GM12875 (cell line): ENCODE measurements around the gene SELENOI.
"Not testable (repeated sequence)": the region's sequence is repeated elsewhere in the genome, so short reads cannot be mapped to it uniquely, and the experiment has no call there.

Experiments
- H3K4me3 ChIP-seq: one replicate; pipeline ENCODE4 v1.5.1; 2011; ENCODE audit warnings: low read depth, low read length, control low read depth
- CTCF ChIP-seq: IDR thresholded peaks from 2 replicates; pipeline ENCODE4 v1.5.1; 2011; ENCODE audit warnings: low read depth, mild to moderate bottlenecking, control low read depth, inconsistent platforms, low read length, moderate library complexity, borderline replicate concordance; ENCODE audit not compliant: insufficient read depth

SELENOI gene

DNA sequence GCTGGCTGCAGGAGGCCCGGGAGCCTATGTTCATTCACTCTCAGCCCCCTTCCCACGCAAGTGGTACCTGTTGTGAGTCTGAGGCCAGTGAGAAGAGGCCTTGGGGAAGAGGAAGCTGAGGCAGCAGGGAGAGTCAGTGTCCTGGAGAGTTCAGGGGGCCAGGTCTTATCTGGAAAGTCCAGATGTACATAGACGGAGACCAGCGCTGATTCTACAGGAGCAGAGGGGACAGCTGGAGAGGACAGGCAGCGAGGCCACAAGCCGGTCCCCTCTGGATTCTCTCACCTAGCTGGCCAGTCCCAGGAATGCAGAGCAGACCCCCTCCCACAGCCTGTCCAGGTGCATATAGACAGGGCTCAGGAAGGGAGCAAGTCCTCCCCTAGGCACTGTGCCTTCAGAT, 29.1 kb upstream of the SELENOI start:
- H3K4me3 ChIP-seq: no peak overlapping the region
- no peak for TF ChIP-seq CTCF

GRCh38 chr2:26317377-26318105, 28.4 kb upstream of the SELENOI start:
- TF ChIP-seq CTCF: no peak
- no peak overlapping the region for H3K4me3 ChIP-seq

- TF ChIP-seq CTCF: no peak
- H3K4me3 ChIP-seq: no peak overlapping the region
Observed at GRCh38 chr2:26318950-26319349, 27.0 kb upstream of the SELENOI start.

- not testable (repeated sequence) for H3K4me3 ChIP-seq
Observed at GRCh38 chr2:26324479-26324878, 21.5 kb upstream of the SELENOI start.

DNA sequence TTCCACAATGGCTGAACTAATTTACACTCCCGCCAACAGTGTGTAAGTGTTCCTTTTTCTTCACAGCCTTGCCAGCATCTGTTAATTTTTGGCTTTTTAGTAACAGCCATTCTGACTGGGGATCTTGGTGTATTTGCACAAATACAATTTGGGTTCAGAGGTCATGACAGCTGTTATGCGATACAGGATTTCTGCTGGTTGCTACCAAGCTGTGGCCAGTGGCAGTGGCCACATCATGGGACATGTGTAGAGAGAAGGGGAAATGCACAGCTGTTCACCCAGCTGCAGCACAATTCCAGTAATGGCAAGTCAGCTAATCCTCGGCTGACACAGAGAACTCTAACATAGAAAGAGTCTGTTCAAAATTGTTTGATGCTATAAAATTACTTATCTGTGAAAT, 21.0 kb upstream of the SELENOI start:
- no peak for TF ChIP-seq CTCF

DNA sequence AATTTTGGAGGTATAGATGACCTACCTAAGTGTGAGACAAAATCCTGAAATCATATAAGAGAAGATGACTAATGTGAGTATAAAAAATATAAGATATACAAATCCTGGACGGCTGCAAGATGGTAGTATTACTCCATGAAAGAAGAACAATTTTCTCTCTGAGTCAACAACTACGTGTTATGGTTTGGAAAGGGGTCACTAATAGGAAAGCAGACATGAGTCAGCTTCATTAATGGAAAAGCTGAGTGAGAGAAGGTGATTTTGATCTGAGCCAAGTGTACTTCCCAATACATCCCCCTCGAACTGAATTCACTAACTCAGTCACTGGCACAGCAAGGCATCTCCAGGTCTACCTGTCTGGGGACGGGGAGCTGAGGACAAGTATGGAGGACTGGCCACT, 20.1 kb upstream of the SELENOI start:
- no peak for TF ChIP-seq CTCF
- H3K4me3 ChIP-seq: no peak overlapping the region

More for the DNA sequence above, 21.0 kb upstream of the SELENOI start:
- no peak overlapping the region for H3K4me3 ChIP-seq

GRCh38 chr2:26326514-26326913, 19.4 kb upstream of the SELENOI start:
- no peak overlapping the region for H3K4me3 ChIP-seq
- no peak for TF ChIP-seq CTCF
